Measurements from ENCODE around the gene CENPQ. TPM values are rescaled to one million over a fixed set of nuclear protein-coding genes. Genes with fewer than 3 reads are reported as not detected.

CENPQ gene
- total and polyA plus RNA-seq, 12 donors, result 1.7 to 7.2 (median 3.9) TPM

DNA sequence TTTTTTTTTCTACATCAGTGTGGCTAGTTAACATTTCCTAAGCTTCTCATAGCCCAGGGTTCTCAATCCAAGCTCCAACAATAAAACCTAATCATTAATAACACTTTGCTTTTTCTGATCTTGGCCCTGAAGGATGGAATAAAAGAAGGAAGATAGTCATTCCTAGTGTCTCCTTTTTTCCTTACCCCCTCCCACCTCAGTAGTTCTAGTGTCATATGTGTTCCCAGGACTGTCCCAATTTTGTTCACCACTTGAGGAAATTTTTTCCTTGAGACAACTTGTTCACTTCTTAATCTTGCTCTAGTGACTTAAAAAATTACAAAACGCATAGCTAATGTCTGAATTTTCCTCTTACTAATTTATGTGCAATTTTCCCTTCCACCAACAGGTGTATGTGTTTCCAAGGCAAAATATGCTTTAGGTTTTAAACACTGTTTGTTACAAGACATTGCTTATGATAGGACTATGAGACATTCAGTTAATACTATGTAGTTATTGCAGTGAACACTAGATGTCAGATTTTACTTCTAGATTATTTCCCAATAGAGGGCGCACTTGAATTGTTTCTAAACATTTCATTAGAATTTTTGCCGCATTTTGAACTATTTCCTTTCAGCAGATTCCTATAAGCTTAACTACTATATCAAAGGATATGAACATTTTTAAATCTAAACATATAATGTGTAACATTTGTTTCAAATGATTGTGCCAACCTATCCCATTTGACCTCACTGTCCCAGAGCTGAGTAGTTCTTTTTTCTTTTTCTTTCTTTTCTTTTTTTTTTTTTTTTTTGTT, 68.8 kb downstream of the CENPQ start:
- Histone ChIP-seq H3K4me1 (replicated peaks in 1 of 2) (peaks cover 0 to 5% of the 10 kb centered on the region in 2 donors), H3K4me3 (peak overlapping the region in 1 of 4 donors; percentile 4), H3K36me3 (replicated peaks in 1 of 2) (no peaks in the 10 kb centered on the region), H3K9me3 (replicated peaks in 1 of 3) (no peaks in the 10 kb centered on the region), H3K27me3 (no peaks in the 10 kb centered on the region), H3K27ac (no peak overlapping the region)
- TF ChIP-seq POLR2A (IDR thresholded peaks at IDR 0.05), result no peak
- TF ChIP-seq, protein P1, sequence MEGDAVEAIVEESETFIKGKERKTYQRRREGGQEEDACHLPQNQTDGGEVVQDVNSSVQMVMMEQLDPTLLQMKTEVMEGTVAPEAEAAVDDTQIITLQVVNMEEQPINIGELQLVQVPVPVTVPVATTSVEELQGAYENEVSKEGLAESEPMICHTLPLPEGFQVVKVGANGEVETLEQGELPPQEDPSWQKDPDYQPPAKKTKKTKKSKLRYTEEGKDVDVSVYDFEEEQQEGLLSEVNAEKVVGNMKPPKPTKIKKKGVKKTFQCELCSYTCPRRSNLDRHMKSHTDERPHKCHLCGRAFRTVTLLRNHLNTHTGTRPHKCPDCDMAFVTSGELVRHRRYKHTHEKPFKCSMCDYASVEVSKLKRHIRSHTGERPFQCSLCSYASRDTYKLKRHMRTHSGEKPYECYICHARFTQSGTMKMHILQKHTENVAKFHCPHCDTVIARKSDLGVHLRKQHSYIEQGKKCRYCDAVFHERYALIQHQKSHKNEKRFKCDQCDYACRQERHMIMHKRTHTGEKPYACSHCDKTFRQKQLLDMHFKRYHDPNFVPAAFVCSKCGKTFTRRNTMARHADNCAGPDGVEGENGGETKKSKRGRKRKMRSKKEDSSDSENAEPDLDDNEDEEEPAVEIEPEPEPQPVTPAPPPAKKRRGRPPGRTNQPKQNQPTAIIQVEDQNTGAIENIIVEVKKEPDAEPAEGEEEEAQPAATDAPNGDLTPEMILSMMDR (IDR thresholded peaks at IDR 0.05), result peak; percentile 69 to 94 (median 74)
- intact Hi-C loops (cut with DNase I), result loop anchor here (5.0 to 10.0 kb wide), 2 partner anchors 75 to 313 kb away; no protein-coding TSS in a partner anchor
- no peak for DNase-seq
- 0 to 6% (median 3%) methylated on average over 3 of the region's 3 CpGs for WGBS, 4 donors

DNA sequence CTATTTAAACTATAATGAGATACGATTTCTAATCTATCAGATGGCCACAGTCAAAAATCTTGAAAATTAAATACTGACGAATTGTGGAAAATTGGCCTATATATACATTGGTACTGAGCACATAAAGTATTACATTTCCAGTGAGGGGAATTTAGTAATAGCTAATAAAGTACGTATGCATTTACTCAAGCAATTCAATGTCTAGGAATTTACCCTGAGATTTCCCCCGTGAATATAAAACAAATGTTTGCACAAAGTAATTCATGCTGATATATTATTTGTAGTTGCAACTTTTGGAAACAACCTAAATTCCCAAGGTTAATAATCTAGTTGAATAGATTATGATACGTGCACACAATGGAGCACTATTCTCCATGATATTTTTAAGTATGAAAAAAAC, 72.6 kb downstream of the CENPQ start:
- no peak for DNase-seq
- 72 to 82% (median 76%) methylated on average over 5 of the region's 5 CpGs for WGBS, 4 donors
- Histone ChIP-seq H3K4me3 (no peak overlapping the region), H3K4me1 (replicated peaks in 1 of 2) (peaks cover 0 to 5% of the 10 kb centered on the region in 2 donors), H3K36me3 (replicated peaks in 1 of 2) (no peaks in the 10 kb centered on the region), H3K27me3 (no peaks in the 10 kb centered on the region), H3K9me3 (replicated peaks in 1 of 3) (no peaks in the 10 kb centered on the region), H3K27ac (no peak overlapping the region)
- no peak for TF ChIP-seq POLR2A (IDR thresholded peaks at IDR 0.05)
- TF ChIP-seq, protein P1 (IDR thresholded peaks at IDR 0.05), result no peak
- intact Hi-C loops (cut with DNase I), result loop anchor here in 1 of 2 donors (5.0 to 10.0 kb wide), 2 partner anchors 67 to 309 kb away; no protein-coding TSS in a partner anchor

DNA sequence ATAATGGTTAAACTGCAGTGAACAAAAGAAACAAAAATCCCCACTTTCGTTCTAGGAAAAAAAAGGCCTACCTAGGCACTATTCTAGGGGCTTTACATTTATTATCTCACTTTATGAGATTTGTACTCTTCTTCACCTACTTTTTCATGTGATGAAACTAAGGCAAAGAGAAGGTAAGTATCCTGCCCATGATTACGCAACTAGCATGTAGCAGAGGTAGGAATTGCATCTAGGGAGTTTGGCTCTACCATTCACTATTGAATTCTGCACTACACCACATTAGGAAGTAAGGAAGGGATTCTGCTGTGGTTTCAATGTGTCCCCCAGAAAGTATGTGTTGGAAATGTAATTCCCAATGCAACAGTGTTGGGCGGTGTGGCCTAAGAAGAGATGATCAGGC, 75.9 kb downstream of the CENPQ start:
- no peaks in the 10 kb centered on the region for H3K9me3 ChIP-seq (replicated peaks in 1 of 3)
- DNase-seq, result no peak
- no peak for TF ChIP-seq POLR2A (IDR thresholded peaks at IDR 0.05)
- TF ChIP-seq, protein P1 (IDR thresholded peaks at IDR 0.05), result no peak
- WGBS, 4 donors, result 94 to 97% (median 96%) methylated on average over 3 of the region's 3 CpGs
- no peaks in the 10 kb centered on the region for H3K36me3 ChIP-seq (replicated peaks in 1 of 2)
- H3K4me1 ChIP-seq (replicated peaks in 1 of 2), result no peaks in the 10 kb centered on the region
- H3K4me3 ChIP-seq, result no peak overlapping the region
- intact Hi-C loops (cut with DNase I), result loop anchor here in 1 of 2 donors (5.0 to 10.0 kb wide), 2 partner anchors 63 to 306 kb away; no protein-coding TSS in a partner anchor
- no peaks in the 10 kb centered on the region for H3K27me3 ChIP-seq
- H3K27ac ChIP-seq, result no peak overlapping the region

DNA sequence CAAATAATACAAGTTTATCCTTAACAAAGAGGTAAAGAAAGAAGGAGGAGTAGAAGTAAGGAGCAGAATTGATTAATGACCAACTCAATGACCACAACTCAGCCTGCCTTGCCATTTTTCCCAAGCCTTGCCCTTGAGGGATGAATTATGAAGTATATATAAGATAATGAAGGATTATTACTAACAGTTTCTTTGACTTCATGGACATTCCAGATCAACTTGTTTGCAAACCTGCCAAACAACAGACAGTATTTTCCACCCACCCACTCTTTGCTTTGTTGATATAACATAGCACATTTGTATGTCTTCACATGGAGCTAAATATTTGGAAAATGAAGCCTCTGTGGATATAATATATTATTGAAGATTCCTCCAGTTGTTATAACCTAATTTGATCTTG, 77.4 kb downstream of the CENPQ start:
- Histone ChIP-seq H3K27ac (no peak overlapping the region), H3K4me3 (no peak overlapping the region), H3K4me1 (replicated peaks in 1 of 2) (no peaks in the 10 kb centered on the region), H3K36me3 (replicated peaks in 1 of 2) (no peaks in the 10 kb centered on the region), H3K9me3 (replicated peaks in 1 of 3) (no peaks in the 10 kb centered on the region), H3K27me3 (no peaks in the 10 kb centered on the region)
- TF ChIP-seq, protein P1 (IDR thresholded peaks at IDR 0.05), result no peak
- no peak for TF ChIP-seq POLR2A (IDR thresholded peaks at IDR 0.05)
- DNase-seq, result no peak
- intact Hi-C loops (cut with DNase I), result no loop called here

Measured in adrenal gland (tissue), 12 donors.